ENCODE measurements around the gene ABHD16B. TPM values are rescaled to one million over a fixed set of nuclear protein-coding genes. Genes with fewer than 3 reads are reported as not detected.

Gene ABHD16B
- total and polyA plus RNA-seq, 2 donors (not counting 1 experiment from before 2014, with no cell fraction given), result not detected

GRCh38 chr20:63895202-63895951, 34.1 kb downstream of the ABHD16B start:
- H3K4me1 ChIP-seq (ENCODE audit: control insufficient read depth in 2 of 2, insufficient read depth in 2 of 2, low read length in 2 of 2), result peaks cover 21 to 41% of the 10 kb centered on the region in 2 donors
- peaks cover 0 to 12% of the 10 kb centered on the region in 2 experiments for H3K36me3 ChIP-seq (replicated peaks in 1 of 2; ENCODE audit: control extremely low read depth in 1 of 2, control insufficient read depth in 1 of 2, extremely low read depth in 1 of 2, insufficient read depth in 2 of 2, low read length in 1 of 2)
- peaks cover 45% of the 10 kb centered on the region for H3K79me2 ChIP-seq (ENCODE audit: control insufficient read depth, insufficient read depth, low read length)
- H3K27me3 Mint-ChIP-seq, result no peaks in the 10 kb centered on the region
- ChIA-PET CTCF (interaction anchor here (0.8 to 1.7 kb wide), 10 partner anchors 14 to 358 kb away, joined by 3 to 7 read pairs (median 4); partner anchors contain the start of genes LKAAEAR1, PRPF6, PTK6 and UCKL1), POLR2A (interaction anchor here (1.1 to 2.0 kb wide), 5 partner anchors 30 to 464 kb away, joined by 4 to 6 read pairs (median 5); partner anchors contain the start of genes LIME1, SAMD10, TPD52L2 and UCKL1)
- peak overlapping the region; percentile 27 to 81 (median 60) for H3K4me3 ChIP-seq (ENCODE audit: control extremely low read depth in 1 of 5, extremely low read depth in 1 of 5, insufficient read depth in 1 of 5, low read depth in 2 of 5, low read length in 4 of 5)
- H3K27ac ChIP-seq (ENCODE audit: low read length in 2 of 2), result peak overlapping the region; percentile 42 to 80
- peak overlapping the region; percentile 91 for H3K27ac Mint-ChIP-seq
- WGBS (ENCODE audit: insufficient coverage), result under 1% methylated on average over 78 of the region's 87 CpGs
- peaks cover 49% of the 10 kb centered on the region for H4K20me1 ChIP-seq (ENCODE audit: control insufficient read depth, insufficient read depth, low read length, poor library complexity, severe bottlenecking)
- TF ChIP-seq CTCF (IDR thresholded peaks at IDR 0.05), result no peak
- no peak for TF ChIP-seq EZH2 (IDR thresholded peaks at IDR 0.05; ENCODE audit: borderline replicate concordance, insufficient read depth, low read depth, low read length, poor library complexity, severe bottlenecking)
- H3K9ac ChIP-seq (ENCODE audit: low read length), result peak overlapping the region; percentile 65
- H3K9me3 ChIP-seq (ENCODE audit: control extremely low read depth in 1 of 3, control insufficient read depth in 2 of 3, insufficient read depth in 1 of 3, low read length in 2 of 3), result no peaks in the 10 kb centered on the region
- peak overlapping the region; percentile 93 for H3K4me3 Mint-ChIP-seq
- ATAC-seq (ENCODE audit: low read depth) (no peak), DNase-seq (no peak)
- H2AFZ ChIP-seq (ENCODE audit: insufficient read depth, low read depth, low read length, poor library complexity, severe bottlenecking), result peak overlapping the region; percentile 40
- intact Hi-C loops (cut with micrococcal nuclease), result loop anchor here (1.0 to 10.0 kb wide), 4 partner anchors 30 to 941 kb away; partner anchors contain the start of genes PRPF6, SLC17A9, TPD52L2 and UCKL1
- H3K9me3 Mint-ChIP-seq (ENCODE audit: insufficient read depth), result no peaks in the 10 kb centered on the region
- H3K4me1 Mint-ChIP-seq, result peaks cover 40% of the 10 kb centered on the region
- peak overlapping the region; percentile 93 for H3K4me2 ChIP-seq (replicated peaks; ENCODE audit: low read depth, low read length, poor library complexity, severe bottlenecking)
- no peaks in the 10 kb centered on the region for H3K27me3 ChIP-seq (replicated peaks in 1 of 4; ENCODE audit: control extremely low read depth in 1 of 4, control insufficient read depth in 3 of 4, insufficient read depth in 4 of 4, low read length in 3 of 4)
